HL-60 (cell line): ENCODE data around the gene RAB1B.

ENCODE experiments used
- DNase-seq, 2 experiments: peaks; one replicate each; pipeline ENCODE4 v3.0.0-alpha.2; 2010 to 2020; ENCODE audit warnings: low read depth in 1 of 2, low spot score in 1 of 2
- H3K27ac ChIP-seq: fragments of 250-450 bp; sonication (Bioruptor Pico); replicated peaks from 2 replicates; pipeline ENCODE4 v1.5.1; 2020; ENCODE audit warnings: mild to moderate bottlenecking, moderate library complexity
- H3K27me3 ChIP-seq: fragments of 250-450 bp; sonication (Bioruptor Pico); 2 replicates; pipeline ENCODE4 v1.5.1; 2021; ENCODE audit warnings: mild to moderate bottlenecking, moderate library complexity; ENCODE audit not compliant: insufficient read depth, poor library complexity, severe bottlenecking
- H3K4me3 ChIP-seq: replicated peaks from 2 replicates; pipeline ENCODE4 v1.5.1; 2011; ENCODE audit warnings: mild to moderate bottlenecking, control low read depth, low read length; ENCODE audit not compliant: insufficient read depth
- GABPA ChIP-seq: IDR thresholded peaks from 2 replicates; pipeline ENCODE4 v1.6.1; 2012; ENCODE audit warnings: low read depth
- POLR2AphosphoS5 ChIP-seq: IDR thresholded peaks from 2 replicates; pipeline ENCODE4 v1.6.1; 2012; ENCODE audit warnings: low read depth
- SPI1 ChIP-seq: IDR thresholded peaks from 2 replicates; pipeline ENCODE4 v1.6.1; 2012; ENCODE audit warnings: low read depth, mild to moderate bottlenecking, borderline replicate concordance
- TF ChIP-seq, protein P1 (sequence below): IDR thresholded peaks from 2 replicates; pipeline ENCODE4 v1.6.1; 2012; ENCODE audit warnings: low read depth; ENCODE audit not compliant: insufficient replicate concordance
- TF ChIP-seq, protein P2 (sequence below): IDR thresholded peaks from one replicate; pipeline ENCODE4 v1.5.1; 2011; ENCODE audit warnings: low read length, control low read depth, inconsistent platforms; ENCODE audit not compliant: insufficient read depth

RAB1B gene

DNA sequence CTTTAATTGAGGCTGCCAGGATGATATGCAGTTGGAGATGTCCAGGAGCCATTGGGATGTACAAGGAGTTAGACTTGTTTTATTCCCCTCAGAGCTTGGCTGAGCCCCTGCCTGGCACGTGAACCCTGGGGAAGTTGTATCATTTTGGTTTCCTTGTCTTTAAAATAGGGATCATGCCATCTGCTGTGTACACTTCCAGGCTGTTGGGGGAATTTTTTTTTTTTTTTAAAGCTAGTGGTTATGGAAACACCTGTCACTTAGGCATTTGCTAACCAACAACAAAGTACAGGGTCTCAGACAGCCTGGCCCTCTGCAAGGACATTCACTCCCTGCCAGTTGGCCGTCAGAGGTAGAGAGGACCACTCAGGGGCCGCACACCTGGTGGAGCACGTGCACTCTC, 8.5 kb upstream of the RAB1B start:
- H3K4me3 ChIP-seq: no peak overlapping the region
- H3K27me3 ChIP-seq: peaks cover 6% of the 10 kb centered on the region
- no peak overlapping the region for H3K27ac ChIP-seq
- TF ChIP-seq, protein P1, sequence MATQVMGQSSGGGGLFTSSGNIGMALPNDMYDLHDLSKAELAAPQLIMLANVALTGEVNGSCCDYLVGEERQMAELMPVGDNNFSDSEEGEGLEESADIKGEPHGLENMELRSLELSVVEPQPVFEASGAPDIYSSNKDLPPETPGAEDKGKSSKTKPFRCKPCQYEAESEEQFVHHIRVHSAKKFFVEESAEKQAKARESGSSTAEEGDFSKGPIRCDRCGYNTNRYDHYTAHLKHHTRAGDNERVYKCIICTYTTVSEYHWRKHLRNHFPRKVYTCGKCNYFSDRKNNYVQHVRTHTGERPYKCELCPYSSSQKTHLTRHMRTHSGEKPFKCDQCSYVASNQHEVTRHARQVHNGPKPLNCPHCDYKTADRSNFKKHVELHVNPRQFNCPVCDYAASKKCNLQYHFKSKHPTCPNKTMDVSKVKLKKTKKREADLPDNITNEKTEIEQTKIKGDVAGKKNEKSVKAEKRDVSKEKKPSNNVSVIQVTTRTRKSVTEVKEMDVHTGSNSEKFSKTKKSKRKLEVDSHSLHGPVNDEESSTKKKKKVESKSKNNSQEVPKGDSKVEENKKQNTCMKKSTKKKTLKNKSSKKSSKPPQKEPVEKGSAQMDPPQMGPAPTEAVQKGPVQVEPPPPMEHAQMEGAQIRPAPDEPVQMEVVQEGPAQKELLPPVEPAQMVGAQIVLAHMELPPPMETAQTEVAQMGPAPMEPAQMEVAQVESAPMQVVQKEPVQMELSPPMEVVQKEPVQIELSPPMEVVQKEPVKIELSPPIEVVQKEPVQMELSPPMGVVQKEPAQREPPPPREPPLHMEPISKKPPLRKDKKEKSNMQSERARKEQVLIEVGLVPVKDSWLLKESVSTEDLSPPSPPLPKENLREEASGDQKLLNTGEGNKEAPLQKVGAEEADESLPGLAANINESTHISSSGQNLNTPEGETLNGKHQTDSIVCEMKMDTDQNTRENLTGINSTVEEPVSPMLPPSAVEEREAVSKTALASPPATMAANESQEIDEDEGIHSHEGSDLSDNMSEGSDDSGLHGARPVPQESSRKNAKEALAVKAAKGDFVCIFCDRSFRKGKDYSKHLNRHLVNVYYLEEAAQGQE: no peak
- no peak for TF ChIP-seq SPI1
- DNase-seq: no peak

DNA sequence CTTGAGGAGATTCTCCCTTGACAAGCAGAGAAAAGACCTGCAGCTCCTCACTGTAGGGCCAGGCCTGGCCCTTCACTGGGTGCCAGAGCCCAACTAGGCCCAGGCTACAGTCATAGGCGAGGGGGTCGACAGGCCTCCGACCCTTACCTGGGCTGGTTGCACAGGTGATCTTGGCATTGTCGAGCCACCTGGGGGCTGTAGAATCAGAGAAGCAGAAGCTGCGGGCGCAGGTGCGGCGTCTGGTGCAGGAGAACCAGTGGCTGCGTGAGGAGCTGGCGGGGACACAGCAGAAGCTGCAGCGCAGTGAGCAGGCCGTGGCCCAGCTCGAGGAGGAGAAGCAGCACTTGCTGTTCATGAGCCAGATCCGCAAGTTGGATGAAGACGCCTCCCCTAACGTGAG, 6.9 kb upstream of the RAB1B start:
- TF ChIP-seq GABPA: no peak
- TF ChIP-seq, protein P2, sequence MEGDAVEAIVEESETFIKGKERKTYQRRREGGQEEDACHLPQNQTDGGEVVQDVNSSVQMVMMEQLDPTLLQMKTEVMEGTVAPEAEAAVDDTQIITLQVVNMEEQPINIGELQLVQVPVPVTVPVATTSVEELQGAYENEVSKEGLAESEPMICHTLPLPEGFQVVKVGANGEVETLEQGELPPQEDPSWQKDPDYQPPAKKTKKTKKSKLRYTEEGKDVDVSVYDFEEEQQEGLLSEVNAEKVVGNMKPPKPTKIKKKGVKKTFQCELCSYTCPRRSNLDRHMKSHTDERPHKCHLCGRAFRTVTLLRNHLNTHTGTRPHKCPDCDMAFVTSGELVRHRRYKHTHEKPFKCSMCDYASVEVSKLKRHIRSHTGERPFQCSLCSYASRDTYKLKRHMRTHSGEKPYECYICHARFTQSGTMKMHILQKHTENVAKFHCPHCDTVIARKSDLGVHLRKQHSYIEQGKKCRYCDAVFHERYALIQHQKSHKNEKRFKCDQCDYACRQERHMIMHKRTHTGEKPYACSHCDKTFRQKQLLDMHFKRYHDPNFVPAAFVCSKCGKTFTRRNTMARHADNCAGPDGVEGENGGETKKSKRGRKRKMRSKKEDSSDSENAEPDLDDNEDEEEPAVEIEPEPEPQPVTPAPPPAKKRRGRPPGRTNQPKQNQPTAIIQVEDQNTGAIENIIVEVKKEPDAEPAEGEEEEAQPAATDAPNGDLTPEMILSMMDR: no peak
- no peak for TF ChIP-seq POLR2AphosphoS5
- no peak for TF ChIP-seq SPI1
- TF ChIP-seq, protein P1: no peak
- DNase-seq: no peak

GRCh38 chr11:66262191-66262590, 6.2 kb upstream of the RAB1B start:
- Histone ChIP-seq H3K27ac (no peak overlapping the region), H3K4me3 (no peak overlapping the region), H3K27me3 (peaks cover 1% of the 10 kb centered on the region)
- DNase-seq: no peak
- no peak for TF ChIP-seq GABPA
- TF ChIP-seq SPI1: no peak
- TF ChIP-seq, protein P2: no peak
- TF ChIP-seq POLR2AphosphoS5: no peak
- TF ChIP-seq, protein P1: no peak

More for the DNA sequence above, 6.9 kb upstream of the RAB1B start:
- peaks cover 6% of the 10 kb centered on the region for H3K27me3 ChIP-seq
- no peak overlapping the region for H3K27ac ChIP-seq
- H3K4me3 ChIP-seq: no peak overlapping the region

DNA sequence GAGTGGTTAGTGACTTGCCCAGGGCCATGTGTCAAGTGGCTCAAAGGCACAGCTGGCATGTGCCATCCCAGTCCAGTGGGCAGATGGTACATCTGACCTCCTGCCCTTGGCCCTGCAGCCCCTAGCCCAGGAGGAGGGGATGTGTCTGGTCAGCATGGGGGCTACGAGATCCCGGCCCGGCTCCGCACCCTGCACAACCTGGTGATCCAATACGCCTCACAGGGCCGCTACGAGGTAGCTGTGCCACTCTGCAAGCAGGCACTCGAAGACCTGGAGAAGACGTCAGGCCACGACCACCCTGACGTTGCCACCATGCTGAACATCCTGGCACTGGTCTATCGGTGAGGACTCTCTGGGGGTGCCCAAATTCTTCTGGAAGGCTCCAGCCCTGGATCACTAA, 5.7 kb upstream of the RAB1B start:
- Histone ChIP-seq H3K4me3 (no peak overlapping the region), H3K27ac (no peak overlapping the region), H3K27me3 (no peaks in the 10 kb centered on the region)
- DNase-seq: no peak
- TF ChIP-seq, protein P2: no peak
- no peak for TF ChIP-seq GABPA
- TF ChIP-seq, protein P1: no peak
